AG09319 (cell line): ENCODE results near the gene IFI35.
"Not testable (repeated sequence)": the region's sequence is repeated elsewhere in the genome, so short reads cannot be mapped to it uniquely, and the experiment has no call there.

Source experiments
- DNase-seq: peaks from one replicate; pipeline ENCODE4 v3.0.0-alpha.2; 2010; ENCODE audit warnings: low read depth; ENCODE audit errors: extremely low read depth
- CTCF ChIP-seq: IDR thresholded peaks from 2 replicates; pipeline ENCODE4 v1.5.1; 2011; ENCODE audit warnings: low read depth, mild to moderate bottlenecking, inconsistent platforms, low read length, moderate library complexity

Gene IFI35

GRCh38 chr17:43039646-43040045 lies 33.1 kb downstream of the IFI35 start:
- DNase-seq = no peak
- no peak for TF ChIP-seq CTCF

GRCh38 chr17:43040655-43041054 lies 34.1 kb downstream of the IFI35 start:
- DNase-seq = no peak
- no peak for TF ChIP-seq CTCF

GRCh38 chr17:43042025-43042628 lies 35.5 kb downstream of the IFI35 start:
- no peak for DNase-seq
- no peak for TF ChIP-seq CTCF

- no peak for DNase-seq
Observed at GRCh38 chr17:43043307-43043706, 36.7 kb downstream of the IFI35 start.

GRCh38 chr17:43044024-43044423 lies 37.4 kb downstream of the IFI35 start:
- TF ChIP-seq CTCF = no peak
- no peak for DNase-seq

More at GRCh38 chr17:43043307-43043706, 36.7 kb downstream of the IFI35 start:
- no peak for TF ChIP-seq CTCF

- no peak for TF ChIP-seq CTCF
Observed at GRCh38 chr17:43051969-43052368, 45.4 kb downstream of the IFI35 start.

GRCh38 chr17:43053008-43053407 lies 46.4 kb downstream of the IFI35 start:
- DNase-seq = not testable (repeated sequence)

More at GRCh38 chr17:43051969-43052368, 45.4 kb downstream of the IFI35 start:
- DNase-seq = no peak

GRCh38 chr17:43056051-43056450 lies 49.5 kb downstream of the IFI35 start:
- no peak for DNase-seq
- TF ChIP-seq CTCF = no peak
